NCI-H1417 treated with DMSO at 0.1 percent for 48 hours (cell line): Measurements from ENCODE around the gene RMP24.
A peak's percentile ranks its signal among the peaks of the same experiment; 100 is the strongest.
"Not testable (repeated sequence)": the region's sequence is repeated elsewhere in the genome, so short reads cannot be mapped to it uniquely, and the experiment has no call there.

Experiments
- DNase-seq: peaks from one replicate; lab custom pipeline; 2025; lab: John Stamatoyannopoulos, UW

RMP24 gene

GRCh38 chr18:35972197-35973000, at the start of gene RMP24:
Gene RMP24 (plus strand): TSS chr18:35972679.
- peak; percentile 74 for DNase-seq

DNA sequence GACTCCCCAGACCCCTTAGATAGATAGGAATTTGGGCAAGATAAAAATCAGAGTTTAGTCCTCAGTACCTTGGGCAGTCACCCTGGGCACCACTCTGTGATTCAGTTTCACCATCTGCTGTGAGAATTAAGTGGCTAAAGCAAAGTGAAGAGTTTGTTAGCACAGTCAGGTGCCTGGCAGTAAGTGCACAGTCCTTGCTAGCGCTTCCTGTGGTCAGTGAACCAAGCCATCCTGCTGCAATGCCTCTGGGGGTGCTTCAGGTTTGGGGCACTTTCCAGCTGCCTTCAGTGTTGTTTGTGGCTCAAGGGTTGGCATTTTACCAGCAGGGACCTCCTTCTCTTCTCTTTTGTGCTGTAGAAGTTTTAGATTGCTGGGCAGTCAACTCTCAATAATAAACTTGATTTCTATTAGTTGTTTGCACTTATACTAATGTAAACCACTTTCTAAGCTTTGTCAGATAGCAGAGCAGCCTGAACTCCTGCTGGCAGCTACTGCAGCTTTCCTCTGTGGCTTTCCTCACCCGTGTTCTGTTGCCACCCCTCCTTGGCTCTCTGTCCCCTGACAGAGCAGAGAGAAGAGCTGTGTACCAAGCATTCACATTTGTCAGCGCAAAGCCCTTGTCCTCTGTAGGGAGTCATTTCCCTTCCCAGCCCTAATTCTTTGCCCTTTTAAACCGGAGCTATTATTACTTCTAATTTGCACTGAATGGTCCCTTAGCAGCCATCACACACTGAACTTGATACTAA, 48.4 kb upstream of the RMP24 start:
- no peak for DNase-seq

- no peak for DNase-seq
Observed at GRCh38 chr18:35926884-35927283, 45.6 kb upstream of the RMP24 start.

GRCh38 chr18:35927430-35927829, 45.0 kb upstream of the RMP24 start:
- no peak for DNase-seq

DNA sequence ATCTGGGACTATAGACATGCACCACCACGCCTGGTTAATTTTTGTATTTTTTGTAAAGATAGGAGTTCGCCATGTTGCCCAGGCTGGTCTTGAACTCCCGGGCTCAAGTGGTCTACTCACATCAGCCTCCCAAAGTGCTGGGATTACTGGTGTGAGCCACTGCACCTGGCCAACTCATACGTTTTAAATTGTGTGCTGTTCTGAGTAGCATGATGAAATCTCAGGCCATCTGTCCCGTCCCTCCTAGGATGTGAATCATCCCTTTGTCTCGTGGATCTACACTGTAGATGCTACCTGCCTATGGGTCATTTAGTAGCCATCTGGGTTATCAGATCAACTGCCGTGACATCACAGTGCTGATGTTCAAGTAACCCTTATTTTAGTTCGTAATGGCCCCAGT, 38.5 kb upstream of the RMP24 start:
- DNase-seq = no peak

GRCh38 chr18:35934891-35935290, 37.6 kb upstream of the RMP24 start:
- no peak for DNase-seq

GRCh38 chr18:35935805-35936204, 36.7 kb upstream of the RMP24 start:
- no peak for DNase-seq

DNA sequence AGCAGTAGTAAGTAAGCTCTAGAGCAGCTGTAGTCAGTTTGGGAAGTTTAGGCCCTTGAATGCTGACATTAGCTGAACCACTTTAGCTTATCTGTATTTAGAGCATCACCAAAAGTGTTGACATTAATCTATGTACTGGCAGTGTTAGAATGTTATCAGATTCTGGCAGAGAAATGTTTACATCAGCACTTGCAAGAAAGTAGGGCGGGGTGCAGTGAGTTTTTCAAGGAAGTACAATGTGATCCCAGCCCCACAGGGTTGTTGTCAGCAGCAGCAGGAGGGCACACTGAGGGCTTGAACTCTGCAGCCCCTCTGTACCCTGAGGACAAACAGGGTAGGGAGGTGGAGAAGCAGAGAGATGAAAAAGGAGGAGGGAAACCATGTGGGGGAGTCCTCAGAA, 35.5 kb upstream of the RMP24 start:
- DNase-seq = no peak

- DNase-seq = no peak
Observed at GRCh38 chr18:35938158-35938557, 34.3 kb upstream of the RMP24 start.

GRCh38 chr18:35938562-35938961, 33.9 kb upstream of the RMP24 start:
- DNase-seq = no peak

GRCh38 chr18:35939138-35939537, 33.3 kb upstream of the RMP24 start:
- no peak for DNase-seq

- DNase-seq = no peak
Observed at GRCh38 chr18:35941299-35941698, 31.2 kb upstream of the RMP24 start.

GRCh38 chr18:35942133-35942532, 30.3 kb upstream of the RMP24 start:
- no peak for DNase-seq

DNA sequence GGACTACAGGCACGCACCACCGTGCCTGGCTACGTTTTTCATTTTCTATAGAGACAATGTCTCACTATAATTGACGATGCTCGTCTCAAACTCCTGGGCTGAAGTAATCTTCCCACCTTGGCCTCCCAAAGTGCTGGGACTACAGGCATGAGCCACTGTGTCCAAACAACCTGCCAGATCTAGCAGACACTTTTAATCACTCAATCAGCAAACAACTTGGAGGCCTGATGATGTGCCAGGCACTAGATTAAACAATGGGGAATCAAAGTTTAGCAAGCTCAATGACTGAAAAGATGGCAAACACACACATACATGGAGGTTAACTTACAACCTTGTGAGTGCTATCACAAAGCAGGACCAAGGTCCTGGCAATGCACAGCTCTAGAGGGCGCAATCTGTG, 29.8 kb upstream of the RMP24 start:
- no peak for DNase-seq

DNA sequence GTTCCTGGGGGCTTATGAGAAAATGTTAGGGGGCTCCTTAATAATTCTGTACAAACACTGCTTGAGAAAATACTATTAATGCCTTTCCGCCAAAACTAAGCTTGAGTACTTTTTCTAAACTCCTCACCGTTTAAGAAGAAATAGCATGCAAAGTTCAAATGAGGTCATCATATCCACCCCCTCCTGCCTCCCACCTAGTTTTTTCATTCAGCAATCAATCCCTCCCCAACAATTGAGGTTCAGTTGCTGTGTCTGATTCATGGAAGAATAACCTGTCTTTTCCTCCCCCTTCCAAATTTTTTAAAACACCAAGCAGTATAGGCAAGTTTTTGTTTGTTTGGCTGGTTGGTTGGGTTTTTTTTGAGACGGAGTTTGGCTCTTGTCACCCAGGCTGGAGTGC, 24.4 kb upstream of the RMP24 start:
- no peak for DNase-seq

- DNase-seq = no peak
Observed at GRCh38 chr18:35949090-35949489, 23.4 kb upstream of the RMP24 start.

- DNase-seq = peak; percentile 3
Observed at GRCh38 chr18:35949903-35950627, 22.4 kb upstream of the RMP24 start.

- DNase-seq = no peak
Observed at GRCh38 chr18:35950628-35950982, 21.9 kb upstream of the RMP24 start.

DNA sequence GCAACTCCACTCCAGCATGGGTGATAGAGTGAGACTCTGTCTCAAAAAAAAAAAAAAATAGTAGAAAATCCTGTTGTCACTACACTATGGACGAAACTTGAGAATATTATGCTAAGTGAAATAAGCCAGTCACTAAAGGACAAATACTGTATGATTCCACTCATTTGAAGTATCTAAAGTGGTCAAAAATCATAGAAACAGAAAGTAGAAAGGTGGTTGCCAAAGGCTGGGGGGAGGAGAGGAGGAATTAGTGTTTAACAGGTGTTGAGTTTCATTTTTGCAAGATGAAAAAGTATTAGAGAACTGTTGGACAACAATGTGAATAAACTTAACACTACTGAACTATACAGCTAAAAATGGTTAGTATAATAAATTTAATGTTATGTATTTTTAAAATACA, 18.8 kb upstream of the RMP24 start:
- no peak for DNase-seq

GRCh38 chr18:35956226-35956625, 16.3 kb upstream of the RMP24 start:
- no peak for DNase-seq

GRCh38 chr18:35962320-35962719, 10.2 kb upstream of the RMP24 start:
- DNase-seq = no peak

GRCh38 chr18:35964319-35964718, 8.2 kb upstream of the RMP24 start:
- DNase-seq = no peak

GRCh38 chr18:35967866-35968265, 4.6 kb upstream of the RMP24 start:
- not testable (repeated sequence) for DNase-seq
